Peyer's patch (tissue), 4 donors: ENCODE results near the gene CNTNAP5.

Experiments
- POLR2A ChIP-seq, 2 donors: fragments of 450-650 bp; IDR thresholded peaks; one replicate each; pipeline ENCODE4 v1.5.1; 2017; ENCODE audit warnings: antibody characterized with exemption in 2 of 2, mild to moderate bottlenecking in 2 of 2, moderate library complexity in 2 of 2
- TF ChIP-seq, protein P1 (sequence below), 6 experiments: fragments of 450-650 bp in 4 of 6; fragments of 200-600 bp in 2 of 6; sonication (generic) in 1 of 6; IDR thresholded peaks; one replicate each; pipeline ENCODE4 v1.5.1; 2017 to 2019; ENCODE audit warnings: antibody characterized with exemption in 6 of 6, mild to moderate bottlenecking in 3 of 6, moderate library complexity in 1 of 6

DNA sequence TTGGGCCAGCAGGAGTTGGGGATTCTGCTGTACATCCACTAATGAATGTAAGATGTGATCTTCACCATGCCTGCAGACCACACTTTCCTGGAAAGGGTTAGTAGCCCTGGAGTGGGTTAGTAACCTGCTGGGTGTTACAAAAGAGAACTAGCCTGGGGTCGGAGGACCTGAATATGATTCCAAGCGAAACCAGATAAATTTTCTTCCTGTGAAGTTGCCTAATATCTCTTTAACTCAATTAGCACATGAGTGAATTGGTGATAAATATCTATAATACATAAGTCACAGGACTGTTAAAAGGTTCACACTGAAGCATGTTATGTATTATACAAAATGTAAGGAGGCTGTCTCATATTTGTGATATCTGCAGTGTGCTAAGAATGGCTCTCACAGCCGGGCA lies 291.0 kb downstream of the CNTNAP5 start:
- TF ChIP-seq, protein P1, sequence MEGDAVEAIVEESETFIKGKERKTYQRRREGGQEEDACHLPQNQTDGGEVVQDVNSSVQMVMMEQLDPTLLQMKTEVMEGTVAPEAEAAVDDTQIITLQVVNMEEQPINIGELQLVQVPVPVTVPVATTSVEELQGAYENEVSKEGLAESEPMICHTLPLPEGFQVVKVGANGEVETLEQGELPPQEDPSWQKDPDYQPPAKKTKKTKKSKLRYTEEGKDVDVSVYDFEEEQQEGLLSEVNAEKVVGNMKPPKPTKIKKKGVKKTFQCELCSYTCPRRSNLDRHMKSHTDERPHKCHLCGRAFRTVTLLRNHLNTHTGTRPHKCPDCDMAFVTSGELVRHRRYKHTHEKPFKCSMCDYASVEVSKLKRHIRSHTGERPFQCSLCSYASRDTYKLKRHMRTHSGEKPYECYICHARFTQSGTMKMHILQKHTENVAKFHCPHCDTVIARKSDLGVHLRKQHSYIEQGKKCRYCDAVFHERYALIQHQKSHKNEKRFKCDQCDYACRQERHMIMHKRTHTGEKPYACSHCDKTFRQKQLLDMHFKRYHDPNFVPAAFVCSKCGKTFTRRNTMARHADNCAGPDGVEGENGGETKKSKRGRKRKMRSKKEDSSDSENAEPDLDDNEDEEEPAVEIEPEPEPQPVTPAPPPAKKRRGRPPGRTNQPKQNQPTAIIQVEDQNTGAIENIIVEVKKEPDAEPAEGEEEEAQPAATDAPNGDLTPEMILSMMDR (IDR thresholded peaks at IDR 0.05) = no peak
- no peak for TF ChIP-seq POLR2A (IDR thresholded peaks at IDR 0.05)
